IMR-90 (cell line): Measurements from ENCODE around the gene DLG5. TPM values are rescaled to one million over a fixed set of nuclear protein-coding genes. Genes with fewer than 3 reads are reported as not detected.
A peak's percentile ranks its signal among the peaks of the same experiment; 100 is the strongest.

Source experiments
- ATAC-seq: fragments of 200-7000 bp; cut with Tn5 transposase; 2 replicates; pipeline ENCODE4 v1.9.1; 2020; ENCODE audit warnings: low read depth, mild to moderate bottlenecking, moderate library complexity
- BruUV-seq: library from RNA; stranded (reverse); fragments of 400-500 nt; replicated peaks from 2 replicates; lab custom pipeline; 2021; lab: Mats Ljungman, UMichigan
- CTCF ChIA-PET: fragments of 300-600 bp; formaldehyde crosslinking; extraction: SDS; loops from one replicate; lab custom pipeline; 2021; ENCODE audit warnings: antibody characterized with exemption; lab: Yijun Ruan, JAX
- POLR2A ChIA-PET: fragments of 300-600 bp; sonication (Branson Sonifier 250); formaldehyde crosslinking; loops from one replicate; lab custom pipeline; 2022; ENCODE audit warnings: antibody characterized with exemption; ENCODE audit not compliant: unreplicated experiment; lab: Charles Lee
- DNase-seq: peaks from one replicate; pipeline ENCODE4 v3.0.0; 2013
- H2AFZ ChIP-seq: replicated peaks from 2 replicates; pipeline ENCODE3; 2013; ENCODE audit warnings: low read length, mild to moderate bottlenecking; ENCODE audit not compliant: poor library complexity
- H2AK5ac ChIP-seq: 2 replicates; pipeline ENCODE4 v1.6.1; 2013; ENCODE audit warnings: low read depth, low read length, inconsistent platforms
- H2AK9ac ChIP-seq: replicated peaks from 2 replicates; pipeline ENCODE3; 2013; ENCODE audit warnings: mild to moderate bottlenecking, low read depth, low read length, moderate library complexity; ENCODE audit not compliant: poor library complexity
- H2BK120ac ChIP-seq: 2 replicates; pipeline ENCODE4 v1.6.1; 2013; ENCODE audit warnings: low read depth, low read length, inconsistent platforms
- H2BK15ac ChIP-seq: 3 replicates; pipeline ENCODE4 v1.6.1; 2013; ENCODE audit warnings: low read depth, low read length, inconsistent platforms
- H2BK20ac ChIP-seq: 2 replicates; pipeline ENCODE4 v1.6.1; 2013; ENCODE audit warnings: low read depth, mild to moderate bottlenecking, inconsistent platforms, low read length, moderate library complexity
- H2BK5ac ChIP-seq: 2 replicates; pipeline ENCODE4 v1.6.1; 2013; ENCODE audit warnings: mild to moderate bottlenecking, low read depth, low read length, inconsistent platforms; ENCODE audit not compliant: poor library complexity, severe bottlenecking
- H3K14ac ChIP-seq: replicated peaks from 2 replicates; pipeline ENCODE4 v1.6.1; 2013; ENCODE audit warnings: low read depth, low read length, inconsistent platforms
- H3K18ac ChIP-seq: 2 replicates; pipeline ENCODE4 v1.6.1; 2013; ENCODE audit warnings: low read depth, low read length, control low read depth
- H3K23ac ChIP-seq: 2 replicates; pipeline ENCODE4 v1.6.1; 2013; ENCODE audit warnings: low read depth, low read length, inconsistent platforms
- H3K27ac ChIP-seq: 2 replicates; pipeline ENCODE4 v1.5.1; 2013; ENCODE audit warnings: mild to moderate bottlenecking, control low read depth, low read length; ENCODE audit not compliant: insufficient read depth
- H3K27me3 ChIP-seq: 2 replicates; pipeline ENCODE4 v1.6.1; 2013; ENCODE audit warnings: low read length; ENCODE audit not compliant: control insufficient read depth, insufficient read depth
- H3K36me3 ChIP-seq: 2 replicates; pipeline ENCODE4 v1.6.1; 2013; ENCODE audit warnings: low read length, mixed read lengths; ENCODE audit not compliant: control insufficient read depth, insufficient read depth
- H3K4ac ChIP-seq: 2 replicates; pipeline ENCODE4 v1.6.1; 2013; ENCODE audit warnings: low read depth, low read length, inconsistent platforms
- H3K4me1 ChIP-seq: 2 replicates; pipeline ENCODE4 v1.6.1; 2013; ENCODE audit warnings: low read length, mixed read lengths; ENCODE audit not compliant: control insufficient read depth, insufficient read depth
- H3K4me2 ChIP-seq: 2 replicates; pipeline ENCODE4 v1.6.1; 2013; ENCODE audit warnings: low read depth, mild to moderate bottlenecking, control low read depth, low read length, moderate library complexity
- H3K4me3 ChIP-seq: 2 replicates; pipeline ENCODE4 v1.5.1; 2013; ENCODE audit warnings: low read depth, mild to moderate bottlenecking, control low read depth, low read length, moderate library complexity; ENCODE audit not compliant: insufficient read depth
- H3K56ac ChIP-seq: 2 replicates; pipeline ENCODE4 v1.6.1; 2013; ENCODE audit warnings: low read length, inconsistent platforms; ENCODE audit not compliant: insufficient read depth; ENCODE audit errors: extremely low read depth
- H3K79me1 ChIP-seq, 2 experiments: 2 replicates each; pipeline ENCODE4 v1.6.1; 2013; ENCODE audit warnings: low read length in 2 of 2, inconsistent platforms in 1 of 2, low read depth in 1 of 2
- H3K9ac ChIP-seq: 2 replicates; pipeline ENCODE4 v1.6.1; 2013; ENCODE audit warnings: low read depth, low read length, control low read depth
- H3K9me1 ChIP-seq: 2 replicates; pipeline ENCODE4 v1.6.1; 2013; ENCODE audit warnings: low read length, inconsistent platforms; ENCODE audit not compliant: insufficient read depth
- H3K9me3 ChIP-seq: 2 replicates; pipeline ENCODE4 v1.6.1; 2013; ENCODE audit warnings: low read length; ENCODE audit not compliant: control insufficient read depth, insufficient read depth
- H4K20me1 ChIP-seq: 2 replicates; pipeline ENCODE4 v1.6.1; 2013; ENCODE audit warnings: low read length, inconsistent platforms; ENCODE audit not compliant: insufficient read depth
- H4K5ac ChIP-seq: 2 replicates; pipeline ENCODE4 v1.6.1; 2013; ENCODE audit warnings: mild to moderate bottlenecking, low read depth, low read length, control low read depth
- H4K8ac ChIP-seq, 2 experiments: 2 replicates each; pipeline ENCODE4 v1.6.1; 2013; ENCODE audit warnings: low read depth in 2 of 2, low read length in 2 of 2, control low read depth in 1 of 2, inconsistent platforms in 1 of 2
- H4K91ac ChIP-seq: 2 replicates; pipeline ENCODE4 v1.6.1; 2013; ENCODE audit warnings: low read depth, low read length, inconsistent platforms; ENCODE audit not compliant: insufficient read depth
- BHLHE40 ChIP-seq: fragments of 150-350 bp; IDR thresholded peaks from 2 replicates; pipeline ENCODE4 v1.6.1; 2016; ENCODE audit warnings: mild to moderate bottlenecking, low read depth, low read length
- CEBPB ChIP-seq: IDR thresholded peaks from 2 replicates; pipeline ENCODE4 v1.6.1; 2012; ENCODE audit warnings: low read depth, low read length, improper control_type of control experiment
- CTCF ChIP-seq: conservative IDR thresholded peaks from 2 replicates; pipeline ENCODE4 v1.5.1; 2012; ENCODE audit warnings: mild to moderate bottlenecking, low read depth, low read length, improper control_type of control experiment
- FOS ChIP-seq: fragments of 150-350 bp; IDR thresholded peaks from 2 replicates; pipeline ENCODE4 v1.6.1; 2016; ENCODE audit warnings: low read depth, low read length
- MXI1 ChIP-seq: IDR thresholded peaks from 2 replicates; pipeline ENCODE4 v1.6.1; 2012; ENCODE audit warnings: low read depth, mild to moderate bottlenecking, low read length, moderate library complexity, borderline replicate concordance
- RFX5 ChIP-seq: IDR thresholded peaks from 2 replicates; pipeline ENCODE4 v1.8.0; 2012; ENCODE audit warnings: low read depth, mild to moderate bottlenecking, low read length, moderate library complexity
- SMC3 ChIP-seq: fragments of 150-350 bp; IDR thresholded peaks from 2 replicates; pipeline ENCODE4 v1.6.1; 2016; ENCODE audit warnings: low read depth, mild to moderate bottlenecking, antibody characterized with exemption, low read length, moderate library complexity
- WGBS, 2 experiments: methylation state at CpG; one replicate each; pipeline versions ENCODE4 v1.1.5 to v1.1.7; 2013; ENCODE audit warnings: missing lambda C conversion rate in 2 of 2; ENCODE audit not compliant: insufficient read length in 1 of 2; ENCODE audit errors: extremely low coverage in 2 of 2; 5-methylcytosine and 5-hydroxymethylcytosine counted together
- dilution Hi-C: fragments of 300-500 bp; cut with HindIII; formaldehyde crosslinking; loops from one replicate; pipeline ENCODE4 v1.14.3; 2018; ENCODE audit warnings: low sequenced_read_pairs; ENCODE audit not compliant: unreplicated experiment
- in situ Hi-C: fragments of 300-500 bp; cut with MboI; formaldehyde crosslinking; loops from 3 replicates; pipeline ENCODE4 v1.14.3; 2019; ENCODE audit warnings: low sequenced_read_pairs, inconsistent platforms, mixed read lengths
- intact Hi-C: fragments of 100-400 bp; cut with micrococcal nuclease; formaldehyde crosslinking; loops from 2 replicates; pipeline ENCODE4 v1.10.0; 2022
- polyA plus RNA-seq, 3 experiments: library from polyadenylated mRNA; depleted of rRNA; stranded (reverse); fragments of >200 nt; gene quantifications; 2 replicates each; pipeline ENCODE4 v1.2.3, GENCODE V29; 2012; ENCODE audit warnings: low replicate concordance in 1 of 3
- total RNA-seq: library from RNA; depleted of rRNA; stranded (reverse); fragments of >200 nt; gene quantifications from 2 replicates; pipeline ENCODE4 v1.2.3, GENCODE V29; 2012

DLG5 gene
- total and polyA plus RNA-seq, 2 of the 4 experiments (the other 2 are of a cell fraction) = 12.7 to 28.7 TPM

- Histone ChIP-seq H3K23ac (no peak overlapping the region), H3K14ac (no peak overlapping the region), H2AK9ac (no peak overlapping the region), H4K91ac (no peak overlapping the region), H3K79me1 (peaks cover 46 to 91% of the 10 kb centered on the region in 2 experiments), H3K4me1 (peaks cover 7% of the 10 kb centered on the region; the same call in 1 of the 2 replicates), H2BK5ac (no peak overlapping the region), H3K18ac (no peak overlapping the region), H2AK5ac (no peak overlapping the region), H3K9ac (no peak overlapping the region), H4K20me1 (peaks cover 27% of the 10 kb centered on the region; the same call in 1 of the 2 replicates), H3K9me1 (peaks cover 31% of the 10 kb centered on the region), H4K8ac (no peak overlapping the region), H3K56ac (no peak overlapping the region), H3K36me3 (peaks cover 26% of the 10 kb centered on the region), H3K27me3 (no peaks in the 10 kb centered on the region), H4K5ac (no peak overlapping the region), H2BK20ac (no peak overlapping the region), H2BK120ac (no peak overlapping the region), H3K27ac (no peak overlapping the region), H3K4ac (no peak overlapping the region), H2AFZ (no peak overlapping the region), H3K4me3 (no peak overlapping the region), H2BK15ac (no peak overlapping the region), H3K9me3 (no peaks in the 10 kb centered on the region), H3K4me2 (no peak overlapping the region)
- no peak for DNase-seq
- POLR2A ChIA-PET = no interaction called here
- WGBS, 2 experiments = 67% methylated on average over 1 of the region's 3 CpGs; no CpG with 5 or more reads in 1 of the 2 experiments
- intact Hi-C loops = no loop called here
- TF ChIP-seq CTCF (no peak), MXI1 (no peak), RFX5 (no peak), FOS (no peak), CEBPB (no peak), SMC3 (no peak), BHLHE40 (no peak)
- in situ Hi-C loops = no loop called here
- dilution Hi-C loops = no loop called here
- peak; percentile 32; the same call in 1 of the 2 replicates for ATAC-seq
- BruUV-seq = no TSS peak
- CTCF ChIA-PET = interaction anchor here (1.3 kb wide), 1 partner anchor 20 kb away, joined by 4 read pairs; no protein-coding TSS in a partner anchor
Measured at GRCh38 chr10:77866598-77866997, 60.0 kb downstream of the DLG5 start.
